Measurements from ENCODE around the gene CPNE5. TPM values are rescaled to one million over a fixed set of nuclear protein-coding genes. Genes with fewer than 3 reads are reported as not detected.

CPNE5 gene
- total RNA-seq, 1 experiment from 2014 or later = not detected

DNA sequence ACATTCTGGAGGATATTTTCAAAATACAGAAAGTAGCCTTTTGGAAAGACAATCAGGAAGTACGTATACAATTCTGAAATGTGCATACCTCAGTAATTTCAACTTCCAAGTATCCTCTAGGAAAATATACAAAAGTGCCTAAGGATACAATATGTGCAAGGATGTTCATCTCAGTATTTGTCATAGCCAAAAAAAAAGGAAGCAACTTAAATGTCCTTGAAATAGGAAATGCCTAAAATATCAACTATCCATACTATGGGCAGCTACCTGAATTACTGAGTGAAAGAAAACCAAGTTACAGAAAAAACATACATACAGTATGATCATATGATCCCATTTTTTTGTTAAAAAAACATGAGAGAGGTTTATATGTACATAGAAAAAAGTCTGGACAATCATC, 33.9 kb upstream of the CPNE5 start:
- Histone ChIP-seq H3K9me3 (no peaks in the 10 kb centered on the region), H3K4me3 (ENCODE audit: low read depth, low read length) (no peak overlapping the region), H3K4me1 (0 out of 2 replicates have a peak, but pooled peaks cover 5% of the 10 kb centered on the region), H3K36me3 (ENCODE audit: control insufficient read depth, insufficient read depth, low read length) (no peaks in the 10 kb centered on the region), H3K27me3 (replicated peaks; ENCODE audit: control insufficient read depth, insufficient read depth, low read length) (no peaks in the 10 kb centered on the region)
- Mint-ChIP-seq H3K9me3 (ENCODE audit: unreplicated experiment) (no peaks in the 10 kb centered on the region), H3K27ac (ENCODE audit: unreplicated experiment) (peak overlapping the region; percentile 98), H3K27me3 (ENCODE audit: insufficient read depth, unreplicated experiment) (no peaks in the 10 kb centered on the region), H3K36me3 (ENCODE audit: insufficient read depth, unreplicated experiment) (peaks cover 23% of the 10 kb centered on the region), H3K4me3 (ENCODE audit: unreplicated experiment) (peak overlapping the region; percentile 92), H3K4me1 (ENCODE audit: low read depth, unreplicated experiment) (peaks cover 8% of the 10 kb centered on the region)
- no TSS peak for BruUV-seq (replicated peaks)
- CTCF ChIA-PET = interaction anchor here (0.9 to 4.2 kb wide), 4 partner anchors 13 to 145 kb away, joined by 3 to 31 read pairs (median 17); partner anchors contain the start of gene C6orf89
- intact Hi-C loops (cut with micrococcal nuclease; ENCODE audit: unreplicated experiment) = no loop called here
- TF ChIP-seq, protein P1, sequence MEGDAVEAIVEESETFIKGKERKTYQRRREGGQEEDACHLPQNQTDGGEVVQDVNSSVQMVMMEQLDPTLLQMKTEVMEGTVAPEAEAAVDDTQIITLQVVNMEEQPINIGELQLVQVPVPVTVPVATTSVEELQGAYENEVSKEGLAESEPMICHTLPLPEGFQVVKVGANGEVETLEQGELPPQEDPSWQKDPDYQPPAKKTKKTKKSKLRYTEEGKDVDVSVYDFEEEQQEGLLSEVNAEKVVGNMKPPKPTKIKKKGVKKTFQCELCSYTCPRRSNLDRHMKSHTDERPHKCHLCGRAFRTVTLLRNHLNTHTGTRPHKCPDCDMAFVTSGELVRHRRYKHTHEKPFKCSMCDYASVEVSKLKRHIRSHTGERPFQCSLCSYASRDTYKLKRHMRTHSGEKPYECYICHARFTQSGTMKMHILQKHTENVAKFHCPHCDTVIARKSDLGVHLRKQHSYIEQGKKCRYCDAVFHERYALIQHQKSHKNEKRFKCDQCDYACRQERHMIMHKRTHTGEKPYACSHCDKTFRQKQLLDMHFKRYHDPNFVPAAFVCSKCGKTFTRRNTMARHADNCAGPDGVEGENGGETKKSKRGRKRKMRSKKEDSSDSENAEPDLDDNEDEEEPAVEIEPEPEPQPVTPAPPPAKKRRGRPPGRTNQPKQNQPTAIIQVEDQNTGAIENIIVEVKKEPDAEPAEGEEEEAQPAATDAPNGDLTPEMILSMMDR (IDR thresholded peaks at IDR 0.05; ENCODE audit: insufficient read depth in 1 of 2, low read depth in 1 of 2, low read length in 1 of 2, severe bottlenecking in 1 of 2, unreplicated experiment in 1 of 2) = no peak
- POLR2A ChIA-PET = interaction anchor here (0.7 to 1.0 kb wide), 3 partner anchors 9 to 145 kb away, joined by 3 to 4 read pairs (median 3); partner anchors contain the start of gene MTCH1
- DNase-seq = no peak

DNA sequence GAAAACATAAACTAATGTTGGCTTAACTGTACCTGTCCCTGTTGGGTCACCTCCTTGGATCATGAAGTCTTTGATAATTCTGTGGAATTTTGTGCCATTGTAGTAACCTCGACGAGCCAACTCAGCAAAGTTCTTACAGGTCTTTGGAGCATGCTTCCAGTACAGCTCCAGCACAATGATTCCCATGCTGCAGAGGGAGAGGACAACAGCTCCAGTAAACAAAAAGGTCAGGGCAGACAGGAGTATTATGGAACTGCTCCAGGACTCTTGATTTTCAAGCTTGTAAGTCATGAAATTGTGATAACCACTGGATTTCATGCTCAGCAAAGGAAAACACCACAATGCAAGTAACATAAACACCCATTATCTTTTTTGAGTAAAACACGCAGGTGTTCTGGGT, 32.4 kb upstream of the CPNE5 start:
- POLR2A ChIA-PET = no interaction called here

DNA sequence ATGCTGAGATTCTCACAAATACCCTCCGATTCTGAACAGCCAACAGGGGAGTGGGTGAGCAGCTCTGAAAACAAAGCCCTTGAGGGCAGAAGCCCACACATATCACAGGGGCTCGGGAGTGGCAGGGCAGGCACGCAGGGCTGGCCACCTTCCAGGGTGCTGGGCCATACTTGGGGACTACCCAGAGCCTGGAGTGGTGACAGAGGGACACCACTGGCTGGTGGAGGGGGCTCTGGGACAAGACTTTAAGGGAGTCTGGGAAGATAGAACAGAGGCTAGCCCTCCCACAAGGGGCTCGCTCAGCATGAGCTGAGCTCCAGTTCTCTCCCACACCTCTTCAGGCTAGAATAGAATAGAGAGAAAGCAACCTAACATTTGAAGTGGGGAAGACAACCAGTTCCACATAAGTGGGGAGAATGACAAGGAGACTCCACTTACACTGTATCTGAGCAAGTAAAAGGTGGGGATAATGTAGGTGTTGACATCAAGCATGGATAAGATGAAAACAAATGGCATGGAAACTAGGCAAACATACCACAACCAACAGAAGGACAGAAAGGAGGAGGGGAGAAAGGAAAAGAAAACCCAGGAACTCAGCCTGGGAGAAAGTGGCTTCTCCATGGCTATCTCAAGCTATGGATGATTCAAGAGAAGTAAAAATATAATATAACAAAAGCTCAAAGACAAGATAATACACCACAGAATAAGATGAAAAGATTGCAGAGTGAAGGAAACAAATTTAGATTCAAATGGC, 28.4 kb upstream of the CPNE5 start:
- ChIA-PET CTCF (no interaction called here), POLR2A (no interaction called here)
- no peak for DNase-seq
- H3K36me3 Mint-ChIP-seq (ENCODE audit: insufficient read depth, unreplicated experiment) = peaks cover 35% of the 10 kb centered on the region
- no peaks in the 10 kb centered on the region for H3K9me3 Mint-ChIP-seq (ENCODE audit: unreplicated experiment)
- Histone ChIP-seq H3K9me3 (no peaks in the 10 kb centered on the region), H3K36me3 (ENCODE audit: control insufficient read depth, insufficient read depth, low read length) (no peaks in the 10 kb centered on the region; the same call in 1 of the 2 replicates), H3K4me1 (no peaks in the 10 kb centered on the region), H3K4me3 (ENCODE audit: low read depth, low read length) (no peak overlapping the region), H3K27me3 (replicated peaks; ENCODE audit: control insufficient read depth, insufficient read depth, low read length) (no peaks in the 10 kb centered on the region)
- no peak overlapping the region for H3K27ac Mint-ChIP-seq (ENCODE audit: unreplicated experiment)
- H3K4me3 Mint-ChIP-seq (ENCODE audit: unreplicated experiment) = no peak overlapping the region
- no TSS peak for BruUV-seq (replicated peaks)
- TF ChIP-seq, protein P1 (IDR thresholded peaks at IDR 0.05; ENCODE audit: insufficient read depth in 1 of 2, low read depth in 1 of 2, low read length in 1 of 2, severe bottlenecking in 1 of 2, unreplicated experiment in 1 of 2) = no peak
- H3K4me1 Mint-ChIP-seq (ENCODE audit: low read depth, unreplicated experiment) = peaks cover 6% of the 10 kb centered on the region
- intact Hi-C loops (cut with micrococcal nuclease; ENCODE audit: unreplicated experiment) = no loop called here
- H3K27me3 Mint-ChIP-seq (ENCODE audit: insufficient read depth, unreplicated experiment) = no peaks in the 10 kb centered on the region

More for the DNA sequence above, 32.4 kb upstream of the CPNE5 start:
- Histone ChIP-seq H3K9me3 (no peaks in the 10 kb centered on the region), H3K27me3 (replicated peaks; ENCODE audit: control insufficient read depth, insufficient read depth, low read length) (no peaks in the 10 kb centered on the region), H3K4me1 (0 out of 2 replicates have a peak, but pooled peaks cover 5% of the 10 kb centered on the region), H3K36me3 (ENCODE audit: control insufficient read depth, insufficient read depth, low read length) (no peaks in the 10 kb centered on the region), H3K4me3 (ENCODE audit: low read depth, low read length) (no peak overlapping the region)
- Mint-ChIP-seq H3K27ac (ENCODE audit: unreplicated experiment) (no peak overlapping the region), H3K4me1 (ENCODE audit: low read depth, unreplicated experiment) (peaks cover 15% of the 10 kb centered on the region), H3K27me3 (ENCODE audit: insufficient read depth, unreplicated experiment) (no peaks in the 10 kb centered on the region), H3K4me3 (ENCODE audit: unreplicated experiment) (no peak overlapping the region), H3K36me3 (ENCODE audit: insufficient read depth, unreplicated experiment) (peaks cover 30% of the 10 kb centered on the region), H3K9me3 (ENCODE audit: unreplicated experiment) (no peaks in the 10 kb centered on the region)
- no TSS peak for BruUV-seq (replicated peaks)
- TF ChIP-seq, protein P1 (IDR thresholded peaks at IDR 0.05; ENCODE audit: insufficient read depth in 1 of 2, low read depth in 1 of 2, low read length in 1 of 2, severe bottlenecking in 1 of 2, unreplicated experiment in 1 of 2) = no peak
- CTCF ChIA-PET = no interaction called here
- no peak for DNase-seq
- intact Hi-C loops (cut with micrococcal nuclease; ENCODE audit: unreplicated experiment) = no loop called here
